ENCODE data around the gene SLC4A5.
"Not testable (repeated sequence)": the region's sequence is repeated elsewhere in the genome, so short reads cannot be mapped to it uniquely, and the experiment has no call there.

The SLC4A5 gene

DNA sequence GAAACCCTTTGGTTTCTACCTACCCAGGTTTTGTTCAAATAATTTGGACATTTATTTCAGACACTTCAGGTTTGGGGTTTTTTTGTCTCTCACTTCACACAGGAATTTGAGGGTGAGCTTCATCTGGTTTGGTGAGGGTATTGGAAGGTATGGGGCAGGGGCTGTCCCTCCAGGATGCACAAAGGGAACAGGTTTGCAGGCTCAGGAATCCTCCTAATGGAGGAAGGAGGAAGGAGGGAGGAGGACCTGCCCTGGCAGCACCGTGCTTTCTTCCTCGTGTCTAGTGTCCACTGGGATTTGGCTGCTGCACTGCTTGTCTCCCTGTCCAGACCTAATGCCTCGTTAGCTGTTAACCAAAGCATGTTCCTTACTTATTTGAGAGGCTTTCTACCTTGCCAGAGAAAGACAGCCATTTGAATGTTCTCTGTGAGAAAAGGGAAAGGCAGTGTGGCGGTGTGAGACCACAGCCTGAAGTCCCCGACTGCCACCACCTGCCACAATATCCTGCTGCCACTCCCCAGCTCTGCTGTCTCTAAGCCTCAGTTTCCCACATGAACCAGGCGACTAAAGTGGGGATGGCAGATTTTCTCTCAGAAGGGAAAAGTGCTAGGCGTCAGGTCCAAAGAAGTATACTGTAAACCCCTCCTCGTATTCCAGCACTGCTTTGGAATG lies 2.2 kb upstream of the SLC4A5 start:
- Mint-ChIP-seq H3K36me3 (ENCODE audit: low read depth) (no peaks in the 10 kb centered on the region), H3K4me1 (ENCODE audit: low read depth) (peaks cover 4% of the 10 kb centered on the region), H3K9me3 (no peaks in the 10 kb centered on the region), H3K4me3 (no peak overlapping the region), H3K27me3 (ENCODE audit: low read depth) (peaks cover 15% of the 10 kb centered on the region), H3K27ac (no peak overlapping the region)

DNA sequence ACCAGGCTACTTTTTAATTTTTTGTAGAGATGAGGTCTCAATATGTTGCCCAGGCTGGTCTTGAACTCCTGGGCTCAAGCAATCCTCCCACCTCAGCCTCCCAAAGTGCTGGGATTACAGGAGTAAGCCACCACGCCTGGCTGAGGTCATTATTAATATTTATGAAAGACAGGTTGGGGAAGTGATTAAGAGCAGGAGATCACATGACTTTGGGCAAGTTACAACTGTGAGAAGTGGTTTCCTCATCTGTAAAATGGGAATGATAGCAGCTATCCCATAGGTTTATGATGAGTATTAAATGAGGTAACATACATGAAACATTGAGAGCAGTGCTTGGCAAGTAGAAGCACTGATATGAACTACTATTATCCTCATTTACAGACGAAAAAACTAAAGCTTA lies 7.0 kb downstream of the SLC4A5 start:
- H3K27me3 Mint-ChIP-seq (ENCODE audit: low read depth); H3K27ac Mint-ChIP-seq; H3K36me3 Mint-ChIP-seq (ENCODE audit: low read depth); H3K4me1 Mint-ChIP-seq (ENCODE audit: low read depth); H3K4me3 Mint-ChIP-seq; H3K9me3 Mint-ChIP-seq: not testable (repeated sequence)

DNA sequence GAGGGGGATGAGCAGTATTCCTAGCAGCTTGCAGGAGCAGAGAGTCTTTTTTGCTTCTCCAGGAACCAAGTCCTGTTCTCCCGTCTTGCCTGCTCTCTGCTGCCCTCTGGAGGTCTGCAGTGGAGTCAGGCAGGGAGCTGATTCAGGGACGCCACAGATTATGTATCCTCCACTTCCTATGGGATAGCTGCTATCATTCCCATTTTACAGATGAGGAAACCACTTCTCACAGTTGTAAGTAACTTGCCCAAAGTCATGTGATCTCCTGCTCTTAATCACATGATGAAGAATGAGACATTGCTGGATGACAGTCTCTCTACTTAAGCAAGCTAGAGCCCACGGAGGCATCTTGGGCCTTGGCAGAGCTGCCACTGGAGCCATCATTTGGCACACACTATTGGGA lies 8.3 kb downstream of the SLC4A5 start:
- no peak overlapping the region for H3K4me3 Mint-ChIP-seq
- H3K4me1 Mint-ChIP-seq (ENCODE audit: low read depth), result no peaks in the 10 kb centered on the region
- no peak overlapping the region for H3K27ac Mint-ChIP-seq
- peaks cover 3% of the 10 kb centered on the region for H3K27me3 Mint-ChIP-seq (ENCODE audit: low read depth)
- no peaks in the 10 kb centered on the region for H3K36me3 Mint-ChIP-seq (ENCODE audit: low read depth)
- H3K9me3 Mint-ChIP-seq, result no peaks in the 10 kb centered on the region

DNA sequence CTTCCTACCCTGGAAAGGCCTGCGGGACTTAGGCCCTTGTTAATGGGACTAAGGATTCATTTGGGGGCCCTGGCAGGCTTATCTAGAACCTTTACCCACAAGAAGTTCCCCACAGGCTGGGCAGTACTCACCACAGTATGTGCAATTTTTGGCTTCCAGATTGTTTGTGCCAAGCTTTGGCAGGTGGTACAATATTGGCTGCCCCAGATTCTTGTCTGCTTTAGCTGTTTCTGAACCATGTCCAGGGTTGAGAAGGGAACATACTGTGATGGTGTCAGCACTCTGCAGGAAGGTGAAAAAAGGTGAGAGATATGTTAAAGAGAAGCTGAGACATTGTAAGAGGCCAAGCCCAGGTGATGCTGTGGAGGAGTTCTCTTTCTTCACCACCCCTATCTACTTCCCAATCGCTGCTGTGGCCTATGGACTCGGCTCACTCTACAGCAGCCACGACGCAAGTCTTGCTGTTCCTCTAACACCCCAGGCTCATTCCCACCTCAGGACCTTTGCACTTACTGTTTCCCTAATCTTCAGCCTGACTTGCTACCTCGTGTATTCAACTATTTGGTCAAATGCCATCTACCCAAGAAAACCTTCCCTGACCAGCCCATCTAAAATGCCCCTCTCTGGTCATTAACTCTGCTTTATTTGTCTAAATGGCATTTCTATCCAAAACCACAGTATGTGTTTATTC lies 9.2 kb downstream of the SLC4A5 start:
- H3K27me3 Mint-ChIP-seq (ENCODE audit: low read depth), result no peaks in the 10 kb centered on the region
- no peaks in the 10 kb centered on the region for H3K9me3 Mint-ChIP-seq
- no peak overlapping the region for H3K4me3 Mint-ChIP-seq
- H3K36me3 Mint-ChIP-seq (ENCODE audit: low read depth), result no peaks in the 10 kb centered on the region
- H3K27ac Mint-ChIP-seq, result no peak overlapping the region
- H3K4me1 Mint-ChIP-seq (ENCODE audit: low read depth), result no peaks in the 10 kb centered on the region

DNA sequence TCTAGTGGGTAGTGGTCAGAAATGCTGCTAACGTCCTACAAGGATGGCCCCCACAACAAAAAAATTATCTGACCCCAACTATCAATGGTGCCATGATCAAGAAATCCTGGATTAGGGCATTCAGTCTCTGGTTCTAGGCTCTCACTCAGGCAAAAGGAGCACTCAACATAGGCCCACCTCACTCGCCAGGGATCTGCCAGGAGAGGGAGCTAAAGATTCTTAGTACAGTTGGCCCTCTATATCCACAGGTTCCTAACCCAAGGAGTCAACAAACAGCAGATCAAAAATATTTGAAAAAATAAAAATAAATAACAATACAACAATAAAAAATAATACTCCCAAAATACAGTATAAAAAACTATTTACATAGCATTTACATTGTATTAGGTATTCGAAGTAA lies 10.0 kb downstream of the SLC4A5 start:
- no peak overlapping the region for H3K27ac Mint-ChIP-seq
- no peaks in the 10 kb centered on the region for H3K9me3 Mint-ChIP-seq
- H3K4me3 Mint-ChIP-seq, result no peak overlapping the region
- no peaks in the 10 kb centered on the region for H3K27me3 Mint-ChIP-seq (ENCODE audit: low read depth)
- H3K4me1 Mint-ChIP-seq (ENCODE audit: low read depth), result no peaks in the 10 kb centered on the region
- H3K36me3 Mint-ChIP-seq (ENCODE audit: low read depth), result no peaks in the 10 kb centered on the region

DNA sequence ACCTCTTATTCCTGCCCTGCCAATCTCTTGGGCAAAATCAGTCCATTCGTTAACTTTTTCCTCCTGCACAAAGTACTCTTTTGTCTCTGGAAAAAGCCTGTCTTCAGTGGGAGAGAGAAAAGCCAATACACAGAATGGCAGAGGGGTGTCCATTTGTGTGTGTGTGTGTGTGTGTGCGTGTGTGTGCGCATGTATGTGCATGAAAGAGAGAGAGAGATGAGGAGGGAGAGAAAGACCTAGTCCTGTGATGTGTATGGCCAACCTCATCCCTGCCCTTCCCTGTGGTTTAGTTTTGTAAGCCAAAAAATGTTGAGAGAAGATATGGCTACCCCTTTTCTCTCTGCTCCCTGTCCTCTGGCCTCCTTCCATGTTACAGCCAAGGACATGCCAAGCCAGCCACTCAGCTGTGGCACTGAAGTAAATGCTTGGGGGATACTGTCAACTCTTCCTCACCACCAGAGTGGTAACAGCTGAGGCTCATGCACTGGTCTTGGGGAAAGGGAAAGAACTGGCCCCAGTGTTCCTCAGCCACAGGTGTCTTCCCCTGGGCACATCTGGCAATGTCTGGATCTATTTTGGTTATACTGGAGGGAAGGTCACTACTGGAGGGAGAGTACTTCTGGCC lies 10.6 kb downstream of the SLC4A5 start:
- no peaks in the 10 kb centered on the region for H3K9me3 Mint-ChIP-seq
- H3K27me3 Mint-ChIP-seq (ENCODE audit: low read depth), result no peaks in the 10 kb centered on the region
- no peak overlapping the region for H3K4me3 Mint-ChIP-seq
- H3K27ac Mint-ChIP-seq, result no peak overlapping the region
- no peaks in the 10 kb centered on the region for H3K4me1 Mint-ChIP-seq (ENCODE audit: low read depth)
- no peaks in the 10 kb centered on the region for H3K36me3 Mint-ChIP-seq (ENCODE audit: low read depth)

DNA sequence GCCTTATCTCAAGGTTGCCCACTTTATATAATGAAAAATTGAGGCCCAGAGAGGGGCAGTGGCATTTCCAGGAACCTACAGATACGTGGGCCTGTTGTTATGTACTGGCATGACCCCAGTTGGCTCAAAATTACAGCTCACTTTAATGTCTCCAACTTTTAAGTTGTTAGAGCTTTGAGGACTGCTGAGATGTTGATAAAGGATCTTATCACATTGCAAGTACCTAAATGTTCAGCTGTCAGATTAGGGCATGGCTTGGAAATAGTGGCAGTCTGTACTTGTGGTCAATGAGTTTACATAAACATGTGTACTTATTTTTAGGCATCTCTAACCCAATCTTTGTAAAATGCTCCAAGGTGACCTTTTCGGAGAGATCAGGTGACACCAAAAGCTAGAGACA lies 14.6 kb downstream of the SLC4A5 start:
- Mint-ChIP-seq H3K4me3 (no peak overlapping the region), H3K9me3 (no peaks in the 10 kb centered on the region), H3K27ac (no peak overlapping the region), H3K27me3 (ENCODE audit: low read depth) (peaks cover 5% of the 10 kb centered on the region), H3K4me1 (ENCODE audit: low read depth) (no peaks in the 10 kb centered on the region), H3K36me3 (ENCODE audit: low read depth) (no peaks in the 10 kb centered on the region)

DNA sequence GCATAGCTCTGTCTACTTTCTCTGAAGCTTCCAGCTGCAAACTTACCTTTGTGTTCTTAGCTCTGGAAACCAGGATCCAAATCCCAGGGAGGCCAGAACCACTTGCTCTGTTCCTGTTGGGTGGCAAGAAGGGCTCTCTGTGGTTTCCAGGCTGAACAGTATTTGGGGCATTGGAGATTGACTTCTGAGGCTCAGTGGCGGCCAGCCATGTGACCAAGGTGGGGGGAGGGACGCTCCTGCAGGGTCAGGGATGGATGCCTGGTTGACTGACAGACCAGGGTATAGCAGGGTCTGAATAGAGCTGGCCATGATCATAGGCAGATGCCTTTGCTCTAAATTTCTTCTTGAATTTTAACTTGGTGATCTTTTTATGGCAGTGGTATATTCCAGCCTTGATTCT lies 15.1 kb downstream of the SLC4A5 start:
- H3K4me1 Mint-ChIP-seq (ENCODE audit: low read depth), result no peaks in the 10 kb centered on the region
- no peaks in the 10 kb centered on the region for H3K9me3 Mint-ChIP-seq
- H3K27me3 Mint-ChIP-seq (ENCODE audit: low read depth), result peaks cover 10% of the 10 kb centered on the region
- no peak overlapping the region for H3K4me3 Mint-ChIP-seq
- H3K36me3 Mint-ChIP-seq (ENCODE audit: low read depth), result no peaks in the 10 kb centered on the region
- no peak overlapping the region for H3K27ac Mint-ChIP-seq

DNA sequence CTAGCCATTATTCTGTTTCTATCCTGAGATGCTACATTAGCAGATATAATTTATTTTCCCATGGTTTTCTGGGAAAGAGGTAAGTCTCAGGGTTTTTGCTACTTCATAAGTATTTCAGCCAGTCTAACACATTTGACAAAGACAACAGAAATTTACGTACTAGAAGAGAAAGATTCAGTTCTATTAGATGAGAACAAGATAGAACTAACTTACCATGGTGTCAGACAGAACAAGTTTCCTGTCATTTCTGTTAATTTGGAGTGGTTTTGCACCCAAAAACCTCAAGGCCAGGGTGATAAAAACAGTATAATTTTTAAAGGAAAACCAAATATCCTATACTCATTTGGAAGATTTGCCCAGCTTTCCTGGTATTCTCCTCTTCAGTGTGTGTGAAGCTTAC lies 15.6 kb downstream of the SLC4A5 start:
- Mint-ChIP-seq H3K36me3 (ENCODE audit: low read depth) (no peaks in the 10 kb centered on the region), H3K27ac (no peak overlapping the region), H3K27me3 (ENCODE audit: low read depth) (peaks cover 12% of the 10 kb centered on the region), H3K4me3 (no peak overlapping the region), H3K9me3 (no peaks in the 10 kb centered on the region), H3K4me1 (ENCODE audit: low read depth) (no peaks in the 10 kb centered on the region)

DNA sequence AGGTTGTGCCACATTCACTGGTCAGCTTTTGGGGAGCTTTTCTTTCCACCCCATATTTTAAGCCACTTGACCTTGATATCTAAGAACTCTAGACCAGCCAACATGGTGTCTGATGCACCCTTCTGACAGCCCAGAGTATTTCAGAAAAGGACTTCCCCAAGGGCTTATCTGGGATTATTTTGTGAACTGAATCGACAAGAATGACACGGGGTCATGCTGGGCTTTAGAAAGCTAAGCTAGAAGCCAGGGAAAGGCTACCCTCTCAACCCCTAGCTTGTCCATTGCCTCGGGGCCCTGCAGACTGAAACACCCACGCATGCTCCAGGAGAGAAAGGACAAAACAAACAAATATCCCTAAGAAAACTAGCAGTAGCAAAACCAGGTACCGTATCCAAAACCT lies 16.0 kb downstream of the SLC4A5 start:
- Mint-ChIP-seq H3K27me3 (ENCODE audit: low read depth) (peaks cover 14% of the 10 kb centered on the region), H3K4me3 (no peak overlapping the region), H3K36me3 (ENCODE audit: low read depth) (no peaks in the 10 kb centered on the region), H3K4me1 (ENCODE audit: low read depth) (no peaks in the 10 kb centered on the region), H3K9me3 (no peaks in the 10 kb centered on the region), H3K27ac (no peak overlapping the region)

DNA sequence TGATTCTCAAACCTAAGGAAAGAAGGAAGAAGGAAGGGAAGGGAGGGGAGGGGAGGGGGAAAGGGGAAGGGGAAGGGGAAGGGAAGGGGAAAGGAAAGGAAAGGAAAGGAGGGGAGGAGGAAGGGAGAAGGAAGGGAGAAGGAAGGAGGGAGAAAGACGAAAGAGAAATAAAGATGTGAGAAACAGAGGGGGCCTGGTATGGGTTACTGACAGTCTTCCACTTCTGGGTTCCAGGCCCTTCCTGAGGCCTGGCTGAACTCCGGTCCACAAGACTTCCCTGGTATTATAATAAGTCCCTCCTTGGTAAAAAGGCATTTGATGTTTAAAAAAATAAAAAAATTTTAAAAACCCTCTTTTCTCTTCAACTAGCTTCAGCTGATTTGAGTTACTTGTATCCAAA lies 17.4 kb downstream of the SLC4A5 start:
- no peak overlapping the region for H3K27ac Mint-ChIP-seq
- H3K27me3 Mint-ChIP-seq (ENCODE audit: low read depth), result peaks cover 14% of the 10 kb centered on the region
- H3K4me3 Mint-ChIP-seq, result no peak overlapping the region
- no peaks in the 10 kb centered on the region for H3K36me3 Mint-ChIP-seq (ENCODE audit: low read depth)
- no peaks in the 10 kb centered on the region for H3K9me3 Mint-ChIP-seq
- no peaks in the 10 kb centered on the region for H3K4me1 Mint-ChIP-seq (ENCODE audit: low read depth)

DNA sequence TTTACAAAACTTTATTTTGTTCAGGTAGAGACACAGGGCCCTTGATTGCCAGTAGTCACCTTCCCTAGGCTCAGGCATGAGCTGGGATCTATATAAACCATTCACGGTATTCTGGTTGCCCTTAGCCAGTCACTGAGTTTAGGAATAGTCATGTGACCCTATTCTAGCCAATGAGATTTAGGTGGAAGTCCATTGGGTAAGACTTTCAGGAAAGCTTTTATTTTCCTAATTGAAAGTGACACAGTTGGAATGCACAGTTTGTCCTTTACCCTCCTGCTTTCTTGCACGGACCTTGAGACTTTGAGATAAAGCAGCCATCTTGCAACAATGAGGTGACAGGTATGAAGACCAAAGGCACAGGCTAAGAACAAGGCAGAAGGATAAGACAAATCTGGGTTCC lies 21.5 kb downstream of the SLC4A5 start:
- Mint-ChIP-seq H3K9me3 (no peaks in the 10 kb centered on the region), H3K27ac (no peak overlapping the region), H3K4me3 (no peak overlapping the region)

DNA sequence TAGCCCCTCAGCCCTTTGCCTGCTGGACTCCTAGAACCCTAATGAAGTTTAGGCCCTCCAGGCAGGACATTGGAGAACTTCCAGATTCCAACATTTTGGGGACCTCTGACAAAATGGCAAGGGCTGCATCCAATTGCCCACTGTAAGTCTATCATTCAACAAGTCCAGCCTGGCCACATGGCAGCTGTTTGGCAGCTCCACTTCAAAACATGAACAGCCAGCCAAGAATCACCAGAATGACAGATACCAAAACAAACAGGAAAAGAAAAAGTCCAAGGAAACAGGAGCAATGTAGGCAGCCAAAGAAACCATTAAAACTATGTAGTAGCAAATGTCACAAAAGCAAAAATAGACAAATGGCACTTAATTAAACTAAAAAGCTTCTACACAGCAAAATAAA lies 25.5 kb downstream of the SLC4A5 start:
- Mint-ChIP-seq H3K9me3 (no peaks in the 10 kb centered on the region), H3K4me1 (ENCODE audit: low read depth) (no peaks in the 10 kb centered on the region), H3K27me3 (ENCODE audit: low read depth) (peaks cover 3% of the 10 kb centered on the region), H3K4me3 (no peak overlapping the region), H3K27ac (no peak overlapping the region), H3K36me3 (ENCODE audit: low read depth) (no peaks in the 10 kb centered on the region)

More for the DNA sequence above, 21.5 kb downstream of the SLC4A5 start:
- H3K4me1 Mint-ChIP-seq (ENCODE audit: low read depth), result no peaks in the 10 kb centered on the region
- H3K27me3 Mint-ChIP-seq (ENCODE audit: low read depth), result peaks cover 14% of the 10 kb centered on the region
- H3K36me3 Mint-ChIP-seq (ENCODE audit: low read depth), result no peaks in the 10 kb centered on the region

DNA sequence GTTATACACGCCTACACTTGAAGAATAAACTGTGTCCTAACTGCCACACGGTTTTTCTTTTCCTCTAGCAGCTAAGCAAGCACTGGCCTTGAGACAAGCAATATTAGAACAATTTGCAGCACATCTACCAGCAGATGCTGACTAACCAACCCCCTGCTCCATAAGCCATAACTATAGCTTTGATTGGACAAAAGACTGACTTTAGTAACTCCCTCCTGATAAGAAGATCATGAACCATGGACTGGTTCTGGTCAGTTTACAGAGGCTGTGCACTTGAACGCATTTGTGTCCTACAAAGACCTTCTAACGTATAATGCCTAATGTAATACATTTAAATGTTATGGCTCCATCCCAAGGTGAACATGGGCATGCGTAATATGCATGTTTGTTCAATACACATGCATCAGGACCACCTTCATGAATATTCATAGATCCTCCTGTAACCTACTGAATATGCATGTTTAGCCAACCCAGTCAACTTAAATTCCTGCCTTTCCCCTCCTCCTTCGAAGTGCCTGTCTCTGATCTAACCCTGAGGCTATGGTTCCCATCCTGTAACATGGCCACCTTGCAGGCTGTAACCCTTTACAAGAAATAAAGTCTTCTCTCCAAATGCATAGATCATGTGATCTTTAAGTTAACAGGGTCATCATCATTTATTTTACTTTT lies 26.5 kb downstream of the SLC4A5 start:
- no peaks in the 10 kb centered on the region for H3K9me3 Mint-ChIP-seq
- H3K27me3 Mint-ChIP-seq (ENCODE audit: low read depth), result peaks cover 5% of the 10 kb centered on the region
- H3K27ac Mint-ChIP-seq, result no peak overlapping the region
- no peak overlapping the region for H3K4me3 Mint-ChIP-seq
- no peaks in the 10 kb centered on the region for H3K36me3 Mint-ChIP-seq (ENCODE audit: low read depth)
- H3K4me1 Mint-ChIP-seq (ENCODE audit: low read depth), result no peaks in the 10 kb centered on the region

DNA sequence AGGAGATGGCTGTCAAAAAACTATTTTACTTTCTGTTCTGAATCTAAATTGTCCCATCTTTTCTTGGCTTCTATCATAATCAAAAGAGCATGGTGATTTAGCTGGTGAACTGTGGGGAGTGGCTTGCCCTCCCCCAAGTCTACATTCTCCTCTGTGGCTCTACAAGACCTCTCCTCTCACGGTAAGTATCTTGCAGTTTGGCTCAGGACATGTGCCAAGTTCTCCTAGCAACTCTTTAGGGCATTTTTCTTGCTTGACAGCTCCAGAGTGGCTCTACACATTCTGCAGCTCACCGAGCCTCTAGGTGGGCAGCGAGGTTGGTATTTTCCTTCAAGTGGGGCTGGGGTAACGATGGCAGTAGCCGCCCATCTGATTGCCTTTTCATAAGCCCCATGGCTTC lies 29.1 kb downstream of the SLC4A5 start:
- Mint-ChIP-seq H3K9me3 (no peaks in the 10 kb centered on the region), H3K4me3 (no peak overlapping the region), H3K27me3 (ENCODE audit: low read depth) (peaks cover 14% of the 10 kb centered on the region), H3K36me3 (ENCODE audit: low read depth) (no peaks in the 10 kb centered on the region), H3K4me1 (ENCODE audit: low read depth) (no peaks in the 10 kb centered on the region), H3K27ac (no peak overlapping the region)

Measured in T-helper 1 cell treated with Interleukin-12 subunit alpha and Interleukin-12 subunit beta and Interleukin-4 antibody, amounts not matched to agents 30 μg/mL and 1 μg/mL, for 36 hours (primary cell).